ENCODE results near the gene AHNAK. TPM values are rescaled to one million over a fixed set of nuclear protein-coding genes. Genes with fewer than 3 reads are reported as not detected.
"Not testable (repeated sequence)": the region's sequence is repeated elsewhere in the genome, so short reads cannot be mapped to it uniquely, and the experiment has no call there.

Gene AHNAK, protein sequence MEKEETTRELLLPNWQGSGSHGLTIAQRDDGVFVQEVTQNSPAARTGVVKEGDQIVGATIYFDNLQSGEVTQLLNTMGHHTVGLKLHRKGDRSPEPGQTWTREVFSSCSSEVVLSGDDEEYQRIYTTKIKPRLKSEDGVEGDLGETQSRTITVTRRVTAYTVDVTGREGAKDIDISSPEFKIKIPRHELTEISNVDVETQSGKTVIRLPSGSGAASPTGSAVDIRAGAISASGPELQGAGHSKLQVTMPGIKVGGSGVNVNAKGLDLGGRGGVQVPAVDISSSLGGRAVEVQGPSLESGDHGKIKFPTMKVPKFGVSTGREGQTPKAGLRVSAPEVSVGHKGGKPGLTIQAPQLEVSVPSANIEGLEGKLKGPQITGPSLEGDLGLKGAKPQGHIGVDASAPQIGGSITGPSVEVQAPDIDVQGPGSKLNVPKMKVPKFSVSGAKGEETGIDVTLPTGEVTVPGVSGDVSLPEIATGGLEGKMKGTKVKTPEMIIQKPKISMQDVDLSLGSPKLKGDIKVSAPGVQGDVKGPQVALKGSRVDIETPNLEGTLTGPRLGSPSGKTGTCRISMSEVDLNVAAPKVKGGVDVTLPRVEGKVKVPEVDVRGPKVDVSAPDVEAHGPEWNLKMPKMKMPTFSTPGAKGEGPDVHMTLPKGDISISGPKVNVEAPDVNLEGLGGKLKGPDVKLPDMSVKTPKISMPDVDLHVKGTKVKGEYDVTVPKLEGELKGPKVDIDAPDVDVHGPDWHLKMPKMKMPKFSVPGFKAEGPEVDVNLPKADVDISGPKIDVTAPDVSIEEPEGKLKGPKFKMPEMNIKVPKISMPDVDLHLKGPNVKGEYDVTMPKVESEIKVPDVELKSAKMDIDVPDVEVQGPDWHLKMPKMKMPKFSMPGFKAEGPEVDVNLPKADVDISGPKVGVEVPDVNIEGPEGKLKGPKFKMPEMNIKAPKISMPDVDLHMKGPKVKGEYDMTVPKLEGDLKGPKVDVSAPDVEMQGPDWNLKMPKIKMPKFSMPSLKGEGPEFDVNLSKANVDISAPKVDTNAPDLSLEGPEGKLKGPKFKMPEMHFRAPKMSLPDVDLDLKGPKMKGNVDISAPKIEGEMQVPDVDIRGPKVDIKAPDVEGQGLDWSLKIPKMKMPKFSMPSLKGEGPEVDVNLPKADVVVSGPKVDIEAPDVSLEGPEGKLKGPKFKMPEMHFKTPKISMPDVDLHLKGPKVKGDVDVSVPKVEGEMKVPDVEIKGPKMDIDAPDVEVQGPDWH (N-terminal part only)
- 281 and 282 TPM in 2 replicates for total RNA-seq (2014; rRNA removed; shearing (Covaris generic))

- peak; percentile 84 for DNase-seq (ENCODE audit: low spot score)
These were observed at the start of gene AHNAK for GRCh38 chr11:62546244-62546928. AHNAK (minus strand) TSS chr11:62546806; CDS start chr11:62536098, 10,708 bp downstream.

- no peak for DNase-seq (ENCODE audit: low spot score)
These were observed 48.5 kb upstream of the AHNAK start for GRCh38 chr11:62595124-62595523.

GRCh38 chr11:62593434-62594044, 46.9 kb upstream of the AHNAK start:
- peak; percentile 88 for DNase-seq (ENCODE audit: low spot score)

DNA sequence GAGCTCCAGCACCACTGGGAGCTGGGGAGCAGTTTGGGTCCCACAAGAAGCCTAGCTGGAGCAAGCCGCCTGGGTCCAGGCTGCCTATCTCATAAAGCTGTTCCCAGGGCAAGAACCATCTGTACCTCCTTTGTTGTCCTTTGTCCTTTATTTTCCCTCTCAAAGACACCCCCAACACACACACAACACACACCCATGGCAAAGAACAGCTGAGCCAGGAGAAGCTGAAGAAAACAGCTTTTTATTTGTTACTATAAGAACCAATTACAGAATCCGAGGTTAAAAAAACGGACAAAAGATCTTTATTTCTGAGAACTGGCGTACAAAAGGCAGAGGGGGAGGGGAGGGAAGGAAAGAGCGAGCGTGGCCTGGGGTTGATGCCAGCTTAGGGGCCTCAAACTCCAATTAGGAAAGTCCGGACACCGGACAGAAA, 46.4 kb upstream of the AHNAK start:
- no peak for DNase-seq (ENCODE audit: low spot score)

DNA sequence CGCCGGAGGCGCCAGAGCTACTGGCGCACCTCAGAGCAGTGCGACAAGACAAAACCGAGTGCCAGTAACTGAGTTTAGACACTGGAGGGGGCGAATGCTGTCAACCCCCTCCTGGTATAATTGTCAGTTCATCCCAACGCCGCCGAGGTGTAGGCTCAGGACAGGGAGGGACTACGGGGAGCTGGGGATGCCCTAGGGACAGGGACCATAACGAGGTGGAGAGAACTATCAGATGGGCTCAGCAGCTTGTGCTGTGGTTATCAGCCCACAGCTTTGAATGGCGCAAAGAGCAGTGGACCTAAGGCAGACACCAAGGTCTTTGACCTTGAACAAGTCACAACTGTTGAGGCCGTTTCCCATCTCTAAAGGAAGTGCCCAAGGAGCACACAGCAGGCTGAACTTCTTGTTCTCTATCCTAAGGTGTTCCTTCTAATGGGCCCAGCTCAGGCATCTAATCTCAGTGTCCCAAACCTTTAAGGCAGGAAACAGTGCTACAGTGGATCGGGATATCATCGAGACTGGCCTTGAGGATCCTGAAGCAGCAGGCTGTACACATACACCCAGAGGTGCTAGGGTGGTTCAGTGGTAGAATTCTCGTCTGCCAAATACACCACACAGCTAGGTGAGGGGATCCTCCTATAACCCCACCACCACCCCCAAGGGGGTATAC, 45.7 kb upstream of the AHNAK start:
- DNase-seq (ENCODE audit: low spot score) = no peak

- peak; percentile 100 for DNase-seq (ENCODE audit: low spot score)
These were observed 45.0 kb upstream of the AHNAK start, which contains the start of gene TUT1 for GRCh38 chr11:62591448-62592145. TUT1 (minus strand) TSS chr11:62591523; CDS start chr11:62591485, 38 bp downstream.

DNA sequence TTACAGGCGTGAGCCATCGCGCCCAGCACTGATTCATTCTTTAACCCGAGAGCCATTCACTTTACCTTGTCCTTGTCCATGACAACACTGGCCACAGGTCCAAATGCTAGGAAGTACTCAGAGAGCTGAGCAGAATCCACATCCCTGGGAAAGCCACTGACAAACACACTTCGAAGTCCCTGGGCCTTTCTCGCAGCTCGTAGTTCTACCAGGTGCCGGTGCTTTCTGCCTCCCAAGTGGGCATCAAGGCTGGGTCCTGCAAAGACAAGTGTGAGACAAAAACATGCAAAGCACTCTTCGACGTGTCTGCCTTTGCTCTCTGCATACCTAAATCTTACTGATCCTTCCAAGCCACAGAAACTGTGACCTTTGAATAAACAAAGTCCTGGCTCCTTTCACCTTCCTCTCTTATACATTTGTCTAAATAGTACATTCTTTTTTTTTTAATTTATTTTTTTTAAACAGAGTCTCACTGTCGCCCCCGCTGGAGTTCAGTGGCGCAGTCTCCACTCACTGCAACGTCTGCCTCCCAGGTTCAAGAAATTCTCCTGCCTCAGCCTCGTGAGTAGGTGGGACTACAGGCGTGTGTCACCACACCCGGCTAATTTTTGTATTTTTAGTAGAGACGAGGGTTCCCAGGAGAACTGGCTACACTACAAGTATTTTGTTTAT, 42.5 kb upstream of the AHNAK start:
- no peak for DNase-seq (ENCODE audit: low spot score)

- not testable (repeated sequence) for DNase-seq (ENCODE audit: low spot score)
These were observed 38.8 kb upstream of the AHNAK start for GRCh38 chr11:62585356-62585755.

DNA sequence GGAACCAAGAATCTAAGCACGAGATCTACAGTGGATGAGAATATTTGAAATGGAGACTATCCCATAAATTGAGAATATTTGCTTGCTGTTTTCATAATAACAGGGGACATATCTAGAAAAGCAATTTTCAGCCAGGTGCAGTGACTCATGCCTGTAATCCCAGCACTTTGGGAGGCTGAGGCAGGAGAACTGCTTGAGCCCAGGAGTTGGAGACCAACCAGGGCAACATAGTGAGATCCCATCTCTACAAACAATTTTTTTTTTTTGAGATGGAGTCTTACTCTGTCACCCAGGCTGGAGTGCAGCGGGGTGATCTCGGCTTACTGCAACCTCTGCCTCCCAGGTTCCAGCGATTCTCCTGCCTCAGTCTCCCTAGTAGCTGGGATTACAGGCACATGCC, 35.1 kb upstream of the AHNAK start:
- not testable (repeated sequence) for DNase-seq (ENCODE audit: low spot score)

- no peak for DNase-seq (ENCODE audit: low spot score)
These were observed 34.5 kb upstream of the AHNAK start for GRCh38 chr11:62580959-62581715.

DNA sequence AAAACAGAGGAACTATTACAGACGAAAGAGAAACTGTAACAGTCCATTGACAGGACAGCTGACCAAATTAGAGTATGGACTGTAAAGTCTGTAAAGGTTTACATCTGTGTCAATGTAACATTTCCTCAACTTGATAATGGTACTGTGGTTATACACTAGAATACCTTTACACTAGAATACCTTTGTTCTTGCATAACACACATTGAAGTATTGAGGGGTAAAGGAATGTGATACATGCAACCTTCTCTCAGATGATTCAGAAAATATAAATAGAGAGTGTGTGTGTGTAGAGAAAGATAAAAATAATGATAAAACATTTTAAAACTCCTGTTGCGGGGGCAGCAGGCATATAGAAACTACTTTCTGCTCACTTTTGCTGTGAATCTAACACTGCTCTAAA, 32.6 kb upstream of the AHNAK start:
- no peak for DNase-seq (ENCODE audit: low spot score)

- DNase-seq (ENCODE audit: low spot score) = no peak
These were observed 31.9 kb upstream of the AHNAK start for GRCh38 chr11:62578541-62578940.

DNA sequence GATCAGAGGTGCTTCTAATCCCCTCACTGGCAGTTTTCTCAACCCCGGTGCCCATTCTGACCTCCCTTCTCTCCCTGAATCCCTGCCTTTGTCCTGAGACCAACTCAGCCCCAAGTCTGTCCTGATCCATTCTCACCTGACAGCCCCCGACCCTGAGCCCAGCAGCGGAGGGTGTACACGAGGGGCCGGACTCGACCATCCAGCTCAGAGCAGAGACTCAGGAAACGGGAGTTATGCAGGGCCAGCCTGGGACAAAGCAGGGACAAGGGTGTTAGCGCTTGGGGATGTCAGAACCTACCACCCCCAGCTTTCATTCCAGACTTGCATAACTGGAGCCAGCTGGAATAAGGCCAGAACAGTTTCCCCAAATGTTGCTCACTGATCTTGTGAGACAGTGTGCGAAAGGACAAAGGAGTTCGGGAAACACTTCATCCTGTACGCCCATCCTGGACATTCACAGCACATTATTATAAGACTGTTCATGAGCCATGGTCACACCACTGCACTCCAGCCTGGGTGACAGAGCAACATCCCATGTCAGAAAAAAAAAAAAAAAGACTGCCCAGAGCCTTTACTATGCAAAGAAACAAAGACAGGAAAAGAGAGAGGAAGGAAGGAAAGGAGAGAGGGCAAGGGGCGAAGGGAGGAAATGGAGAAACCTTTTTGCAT, 30.6 kb upstream of the AHNAK start:
- DNase-seq (ENCODE audit: low spot score) = no peak

DNA sequence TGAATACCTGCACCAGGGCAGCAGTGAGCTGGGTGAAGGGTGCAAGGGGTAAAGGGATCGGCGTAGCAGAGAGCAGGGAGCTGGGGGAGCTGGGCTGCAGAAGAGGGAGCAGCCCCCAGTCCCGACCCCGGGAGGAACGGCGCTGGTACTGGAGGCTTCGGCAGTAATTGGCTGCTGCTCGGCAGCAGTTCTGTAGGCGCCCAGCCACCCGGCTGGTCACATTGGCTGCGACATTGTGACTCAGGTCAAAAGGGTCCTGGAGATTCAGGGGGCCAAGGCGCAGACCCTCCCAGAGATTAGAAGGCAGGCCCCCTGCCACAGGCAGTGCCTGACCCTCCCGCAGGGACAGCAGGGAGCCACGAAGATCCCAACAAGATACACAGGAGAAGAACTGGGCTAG, 29.2 kb upstream of the AHNAK start:
- no peak for DNase-seq (ENCODE audit: low spot score)

DNA sequence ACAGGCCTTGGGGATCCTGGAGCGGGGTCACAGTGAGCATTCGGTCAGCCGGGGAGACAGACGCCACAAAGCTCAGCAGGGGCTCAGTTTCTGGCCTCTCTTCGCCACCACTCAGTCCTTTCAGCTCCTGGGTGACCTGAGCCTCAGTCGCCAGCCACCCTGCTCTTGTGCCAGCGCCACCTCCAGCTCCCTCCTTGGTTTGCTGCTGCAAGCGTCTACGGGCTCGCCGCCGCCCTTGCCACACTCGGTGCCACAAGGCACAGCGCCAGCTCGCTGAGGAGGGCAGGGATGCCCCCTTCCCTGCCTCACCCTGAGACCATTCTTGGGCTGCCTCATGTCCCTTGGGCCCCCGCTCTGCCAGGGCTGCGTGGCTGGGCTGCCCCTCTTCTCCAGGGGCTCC, 28.6 kb upstream of the AHNAK start:
- DNase-seq (ENCODE audit: low spot score) = peak; percentile 58

GRCh38 chr11:62574363-62575071, 27.9 kb upstream of the AHNAK start:
- peak; percentile 68 for DNase-seq (ENCODE audit: low spot score)

Measured in HT-29 (cell line).